Transverse colon (tissue), 4 donors: ENCODE results near the gene SHC4. TPM values are rescaled to one million over a fixed set of nuclear protein-coding genes. Genes with fewer than 3 reads are reported as not detected.

ENCODE experiments used
- DNase-seq: peaks from one replicate; pipeline ENCODE4 v3.0.0-alpha.2; 2019
- H3K27ac ChIP-seq, 4 donors: fragments of 200-600 bp; sonication (generic); 2 replicates each; pipeline ENCODE4 v1.5.1; 2016 to 2018; ENCODE audit warnings: inconsistent platforms in 4 of 4
- H3K27me3 ChIP-seq: fragments of 200-600 bp; sonication (generic); 2 replicates; pipeline ENCODE4 v1.5.1; 2017; ENCODE audit warnings: inconsistent platforms
- H3K36me3 ChIP-seq, 4 donors: fragments of 200-600 bp; sonication (generic); 2 replicates each; pipeline ENCODE4 v1.5.1; 2017 to 2019; ENCODE audit warnings: inconsistent platforms in 4 of 4
- H3K4me1 ChIP-seq, 4 donors: fragments of 200-600 bp; sonication (generic); 2 replicates each; pipeline ENCODE4 v1.5.1; 2017 to 2020; ENCODE audit warnings: inconsistent platforms in 4 of 4
- H3K4me3 ChIP-seq, 4 donors: fragments of 200-600 bp; sonication (generic); 1 replicate in 1 of 4; 2 replicates in 3 of 4; pipeline versions ENCODE4 v1.5.1 to v1.6.1; 2017 to 2019; ENCODE audit warnings: inconsistent platforms in 4 of 4
- H3K9me3 ChIP-seq, 2 donors: fragments of 200-600 bp; sonication (generic); 2 replicates each; pipeline ENCODE4 v1.5.1; 2017 to 2019; ENCODE audit warnings: inconsistent platforms in 2 of 2
- EP300 ChIP-seq: sonication (generic); formaldehyde crosslinking; IDR thresholded peaks from one replicate; pipeline ENCODE4 v1.6.1; 2017; ENCODE audit warnings: antibody characterized with exemption, low read depth
- POLR2A ChIP-seq: fragments of 450-650 bp; IDR thresholded peaks from one replicate; pipeline ENCODE4 v1.6.1; 2016; ENCODE audit warnings: antibody characterized with exemption, mild to moderate bottlenecking, moderate library complexity
- POLR2AphosphoS5 ChIP-seq, 3 donors: sonication (generic); formaldehyde crosslinking; IDR thresholded peaks; one replicate each; pipeline ENCODE4 v1.6.1; 2016; ENCODE audit warnings: antibody characterized with exemption in 3 of 3
- WGBS, 2 donors: methylation state at CpG; one replicate each; pipeline ENCODE4 v1.1.5; 2018; ENCODE audit warnings: low coverage in 1 of 2; 5-methylcytosine and 5-hydroxymethylcytosine counted together
- in situ Hi-C, 4 donors: fragments of 200-750 bp; cut with MboI; loops; one replicate each; pipeline versions ENCODE4 v1.15.0 to v1.15.1; 2017; ENCODE audit warnings: low sequenced_read_pairs in 3 of 4, low pct_ligation_motif_present in 1 of 4, low pct_unique_long_range_greater_than_20kb in 1 of 4
- intact Hi-C: fragments of 100-400 bp; cut with DNase I; formaldehyde crosslinking; loops from one replicate; pipeline ENCODE4 v1.15.1; 2023; ENCODE audit warnings: low total_unique reads
- total RNA-seq, 4 donors: library from RNA; depleted of rRNA; stranded (reverse); fragments of >200 nt; gene quantifications; one replicate each; pipeline ENCODE4 v1.1.0, GENCODE V29; 2016
- TF ChIP-seq, protein P1 (sequence below), 5 experiments: fragments of 200-600 bp in 3 of 5; fragments of 450-650 bp in 2 of 5; sonication (generic) in 3 of 5; IDR thresholded peaks; 1 replicate in 2 of 5; 2 replicates in 3 of 5; pipeline ENCODE4 v1.5.1; 2016 to 2017; ENCODE audit warnings: antibody characterized with exemption in 5 of 5, inconsistent platforms in 3 of 5, mild to moderate bottlenecking in 2 of 5, moderate library complexity in 1 of 5

SHC4 gene
- total RNA-seq, 4 donors from 2014 or later, result 0.48 to 0.96 TPM; not detected in 2

DNA sequence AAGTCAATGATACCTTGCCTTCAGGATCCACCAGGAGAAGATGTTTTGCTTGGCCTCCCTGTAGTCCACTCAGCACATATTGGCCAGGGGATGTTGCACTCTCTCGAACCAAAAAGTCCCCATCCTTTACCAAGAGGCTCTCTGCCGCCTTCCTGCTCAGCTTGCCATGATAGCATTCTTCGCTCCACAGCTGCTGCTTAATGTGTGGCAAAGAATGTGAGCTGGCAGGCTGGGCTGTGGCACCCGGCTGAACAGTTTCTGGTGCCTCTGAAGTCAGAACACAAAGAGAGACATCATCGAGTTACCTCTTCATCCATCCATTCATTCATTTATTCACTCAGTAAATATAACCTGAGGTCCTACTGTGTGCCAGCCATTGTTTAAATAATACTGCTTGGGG lies 129.0 kb downstream of the SHC4 start:
- DNase-seq, result no peak
- no peak overlapping the region for H3K4me3 ChIP-seq
- no peak for TF ChIP-seq EP300
- TF ChIP-seq, protein P1, sequence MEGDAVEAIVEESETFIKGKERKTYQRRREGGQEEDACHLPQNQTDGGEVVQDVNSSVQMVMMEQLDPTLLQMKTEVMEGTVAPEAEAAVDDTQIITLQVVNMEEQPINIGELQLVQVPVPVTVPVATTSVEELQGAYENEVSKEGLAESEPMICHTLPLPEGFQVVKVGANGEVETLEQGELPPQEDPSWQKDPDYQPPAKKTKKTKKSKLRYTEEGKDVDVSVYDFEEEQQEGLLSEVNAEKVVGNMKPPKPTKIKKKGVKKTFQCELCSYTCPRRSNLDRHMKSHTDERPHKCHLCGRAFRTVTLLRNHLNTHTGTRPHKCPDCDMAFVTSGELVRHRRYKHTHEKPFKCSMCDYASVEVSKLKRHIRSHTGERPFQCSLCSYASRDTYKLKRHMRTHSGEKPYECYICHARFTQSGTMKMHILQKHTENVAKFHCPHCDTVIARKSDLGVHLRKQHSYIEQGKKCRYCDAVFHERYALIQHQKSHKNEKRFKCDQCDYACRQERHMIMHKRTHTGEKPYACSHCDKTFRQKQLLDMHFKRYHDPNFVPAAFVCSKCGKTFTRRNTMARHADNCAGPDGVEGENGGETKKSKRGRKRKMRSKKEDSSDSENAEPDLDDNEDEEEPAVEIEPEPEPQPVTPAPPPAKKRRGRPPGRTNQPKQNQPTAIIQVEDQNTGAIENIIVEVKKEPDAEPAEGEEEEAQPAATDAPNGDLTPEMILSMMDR (IDR thresholded peaks at IDR 0.05), result no peak
- TF ChIP-seq POLR2AphosphoS5 (IDR thresholded peaks at IDR 0.05), result no peak
- no peak for TF ChIP-seq POLR2A
- intact Hi-C loops (no loop called here), in situ Hi-C loops (no loop called here)
- H3K4me1 ChIP-seq, result no peaks in the 10 kb centered on the region
- H3K36me3 ChIP-seq, result no peaks in the 10 kb centered on the region
- WGBS, 2 donors, result 67 to 82% methylated on average over 1 to 5 of the region's 5 CpGs
- H3K27me3 ChIP-seq, result no peaks in the 10 kb centered on the region
- no peak overlapping the region for H3K27ac ChIP-seq
- peaks cover 0 to 5% of the 10 kb centered on the region in 2 donors for H3K9me3 ChIP-seq

DNA sequence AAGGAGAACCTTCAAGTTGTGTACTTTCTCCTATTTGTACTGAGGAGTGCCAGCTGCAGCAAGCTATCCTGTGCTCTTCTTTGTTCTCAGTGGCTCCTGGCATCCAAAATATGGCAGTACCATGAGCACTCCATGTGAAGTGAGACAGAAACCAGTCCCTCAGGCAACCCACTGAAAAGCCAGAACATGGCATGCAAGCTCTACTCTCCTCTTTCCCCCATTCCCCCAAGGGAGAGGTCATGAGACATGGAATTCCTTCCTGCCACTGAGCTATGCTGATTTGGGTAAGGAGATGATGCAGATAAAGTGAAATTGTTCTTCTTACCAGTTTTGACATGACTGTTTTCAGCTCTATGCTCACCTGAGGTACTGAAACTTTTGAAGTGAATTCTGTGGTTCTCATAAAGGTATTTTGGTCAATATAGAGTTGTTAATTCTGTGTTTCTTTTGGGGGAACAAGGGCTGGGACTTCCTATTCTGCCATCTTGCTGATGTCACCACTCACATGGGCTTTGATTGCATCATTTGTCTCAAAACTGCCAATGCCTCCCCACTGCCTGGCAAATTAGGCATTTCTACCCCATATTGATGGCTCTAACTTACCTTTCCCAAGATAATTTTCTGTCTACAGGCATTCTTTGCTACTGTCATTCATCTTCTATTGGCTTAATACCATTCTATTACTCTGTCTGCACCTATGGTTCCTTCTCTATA lies 130.0 kb downstream of the SHC4 start:
- H3K27ac ChIP-seq, result no peak overlapping the region
- intact Hi-C loops, result no loop called here
- in situ Hi-C loops, result no loop called here
- H3K9me3 ChIP-seq, result peaks cover 0 to 5% of the 10 kb centered on the region in 2 donors
- TF ChIP-seq EP300 (no peak), POLR2AphosphoS5 (IDR thresholded peaks at IDR 0.05) (no peak), POLR2A (no peak)
- TF ChIP-seq, protein P1 (IDR thresholded peaks at IDR 0.05), result no peak
- H3K36me3 ChIP-seq, result no peaks in the 10 kb centered on the region
- no peak for DNase-seq
- no peaks in the 10 kb centered on the region for H3K27me3 ChIP-seq
- no peaks in the 10 kb centered on the region for H3K4me1 ChIP-seq
- no peak overlapping the region for H3K4me3 ChIP-seq

DNA sequence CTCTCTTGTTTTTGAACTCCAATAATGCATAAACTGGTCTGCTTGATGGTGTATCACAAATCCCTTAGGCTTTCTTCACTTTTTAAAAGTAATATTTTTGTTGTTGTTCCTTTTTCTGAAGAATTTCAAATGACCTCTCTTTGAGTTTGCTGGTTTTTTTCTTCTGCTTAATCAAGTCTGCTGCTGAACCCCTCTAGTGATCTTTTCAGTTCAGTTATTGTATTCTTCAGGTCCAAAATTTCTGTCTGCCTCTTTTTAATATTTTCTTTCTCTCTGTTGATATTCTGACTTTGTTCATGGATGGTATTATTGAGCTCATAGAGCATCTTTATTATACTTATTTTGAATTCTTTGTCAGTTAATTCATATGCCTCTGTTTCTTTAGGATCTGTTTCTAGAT lies 131.1 kb downstream of the SHC4 start:
- H3K4me3 ChIP-seq, result no peak overlapping the region

DNA sequence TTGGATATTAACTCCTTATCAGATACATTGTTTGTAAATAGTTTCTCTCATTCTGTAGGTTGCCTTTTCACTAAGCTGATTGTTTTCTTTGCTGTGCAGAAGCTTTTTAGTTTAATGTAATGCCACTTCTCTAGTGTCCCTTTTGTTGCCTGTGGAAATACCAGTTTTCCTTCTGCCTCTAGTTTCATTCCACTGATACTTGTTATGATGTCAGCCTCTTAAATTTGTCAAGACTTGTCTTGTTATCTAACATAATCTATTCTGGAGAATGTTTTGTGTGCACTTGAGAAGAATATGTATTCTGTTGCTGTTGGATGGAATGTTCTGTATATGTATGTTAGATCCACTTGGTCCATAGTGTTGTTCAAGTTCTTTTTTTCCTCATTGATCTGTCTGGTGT lies 134.8 kb downstream of the SHC4 start:
- H3K27me3 ChIP-seq, result no peaks in the 10 kb centered on the region
- no peak for TF ChIP-seq POLR2AphosphoS5 (IDR thresholded peaks at IDR 0.05)
- H3K4me1 ChIP-seq, result no peaks in the 10 kb centered on the region
- H3K27ac ChIP-seq, result no peak overlapping the region
- intact Hi-C loops (no loop called here), in situ Hi-C loops (no loop called here)
- peaks cover 0 to 5% of the 10 kb centered on the region in 2 donors for H3K9me3 ChIP-seq
- DNase-seq, result no peak
- H3K36me3 ChIP-seq, result no peaks in the 10 kb centered on the region
- no peak overlapping the region for H3K4me3 ChIP-seq

More for the DNA sequence above, 131.1 kb downstream of the SHC4 start:
- intact Hi-C loops, result no loop called here
- Histone ChIP-seq H3K27me3 (no peaks in the 10 kb centered on the region), H3K27ac (no peak overlapping the region), H3K9me3 (peaks cover 0 to 5% of the 10 kb centered on the region in 2 donors), H3K36me3 (no peaks in the 10 kb centered on the region), H3K4me1 (no peaks in the 10 kb centered on the region)
- in situ Hi-C loops, result no loop called here
- no peak for DNase-seq
- TF ChIP-seq, protein P1 (IDR thresholded peaks at IDR 0.05), result no peak
- no peak for TF ChIP-seq EP300
- TF ChIP-seq POLR2A, result no peak
- TF ChIP-seq POLR2AphosphoS5 (IDR thresholded peaks at IDR 0.05), result no peak

DNA sequence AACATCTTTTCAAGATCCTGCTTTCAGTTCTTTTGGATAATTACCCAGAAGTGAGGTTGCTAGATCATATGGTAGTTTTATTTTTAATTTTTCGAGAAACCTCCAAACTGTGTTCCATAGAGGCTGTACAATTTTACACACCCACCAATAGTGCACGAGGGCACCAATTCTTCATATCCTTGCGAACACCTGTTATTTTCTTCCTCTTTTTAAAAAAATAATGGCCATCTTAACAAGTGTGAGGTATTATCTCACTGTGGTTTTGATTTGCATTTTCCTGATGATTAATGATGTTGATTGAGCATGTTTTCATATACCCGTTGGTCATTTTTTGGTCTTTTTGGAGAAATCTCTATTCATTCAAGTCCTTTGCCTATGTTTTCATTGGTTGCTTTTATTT lies 135.2 kb downstream of the SHC4 start:
- no peak for DNase-seq
- TF ChIP-seq, protein P1 (IDR thresholded peaks at IDR 0.05), result no peak
- TF ChIP-seq EP300, result no peak
- no peak for TF ChIP-seq POLR2AphosphoS5 (IDR thresholded peaks at IDR 0.05)
- TF ChIP-seq POLR2A, result no peak
- H3K4me3 ChIP-seq, result no peak overlapping the region
- in situ Hi-C loops, result no loop called here
- H3K27me3 ChIP-seq, result no peaks in the 10 kb centered on the region
- no peak overlapping the region for H3K27ac ChIP-seq
- intact Hi-C loops, result no loop called here
- H3K4me1 ChIP-seq, result no peaks in the 10 kb centered on the region
- no peaks in the 10 kb centered on the region for H3K36me3 ChIP-seq
- 74 to 88% methylated on average over 4 of the region's 4 CpGs for WGBS, 2 donors
- H3K9me3 ChIP-seq, result peaks cover 0 to 5% of the 10 kb centered on the region in 2 donors
